GM12878 (cell line): ENCODE measurements around the gene SVEP1. TPM values are rescaled to one million over a fixed set of nuclear protein-coding genes. Genes with fewer than 3 reads are reported as not detected.

Source experiments
- ATAC-seq: fragments of 200-7000 bp; cut with Tn5 transposase; 3 replicates; pipeline ENCODE4 v1.9.1; 2020; ENCODE audit warnings: mild to moderate bottlenecking, moderate library complexity
- BruUV-seq: library from RNA; stranded (reverse); fragments of 400-500 nt; replicated peaks from 2 replicates; lab custom pipeline; 2021; lab: Mats Ljungman, UMichigan
- CTCF ChIA-PET: fragments of 300-600 bp; sonication (Branson Sonifier 250); formaldehyde crosslinking; extraction: SDS; loops from one replicate; lab custom pipeline; 2021; ENCODE audit warnings: inconsistent platforms; lab: Yijun Ruan, JAX
- POLR2A ChIA-PET: fragments of 350-600 bp; formaldehyde crosslinking; extraction: SDS; loops from one replicate; lab custom pipeline; 2021; ENCODE audit warnings: inconsistent platforms; lab: Charles Lee
- RAD21 ChIA-PET: fragments of 300-600 bp; sonication (Branson Sonifier 250); formaldehyde crosslinking; loops from one replicate; lab custom pipeline; 2023; ENCODE audit warnings: antibody characterized with exemption; ENCODE audit not compliant: unreplicated experiment; lab: Charles Lee
- SMC1A ChIA-PET: fragments of 300-600 bp; sonication (Branson Sonifier 250); formaldehyde crosslinking; loops from one replicate; lab custom pipeline; 2023; ENCODE audit not compliant: unreplicated experiment, uncharacterized antibody; lab: Charles Lee
- DNase-seq: peaks from one replicate; pipeline ENCODE4 v3.0.0-alpha.2; 2011; ENCODE audit warnings: low read depth, low spot score
- FAIRE-seq: peaks from 3 replicates; lab custom pipeline; 2011; peaks lifted over from hg19 to GRCh38; lab: Jason Lieb, UNC
- H2AFZ ChIP-seq: 2 replicates; pipeline ENCODE4 v1.6.0; 2011; ENCODE audit warnings: low read depth, low read length, control low read depth; ENCODE audit not compliant: control insufficient read depth
- H3K27ac ChIP-seq: 2 replicates; pipeline ENCODE4 v1.5.1; 2011; ENCODE audit warnings: control low read depth; ENCODE audit not compliant: control insufficient read depth, insufficient read depth
- H3K27me3 ChIP-seq, 2 experiments: replicated peaks in 1 of 2; 2 replicates each; pipeline versions ENCODE4 v1.6.0 to v1.6.1; 2011; ENCODE audit warnings: low read length in 1 of 2; ENCODE audit not compliant: control insufficient read depth in 2 of 2, insufficient read depth in 2 of 2
- H3K36me3 ChIP-seq, 2 experiments: 2 replicates each; pipeline ENCODE4 v1.5.1; 2011; ENCODE audit warnings: low read length in 1 of 2; ENCODE audit not compliant: control insufficient read depth in 2 of 2, insufficient read depth in 2 of 2
- H3K4me1 ChIP-seq: 2 replicates; pipeline ENCODE4 v1.6.1; 2011; ENCODE audit warnings: mild to moderate bottlenecking, low read length, moderate library complexity, mixed read lengths; ENCODE audit not compliant: control insufficient read depth, insufficient read depth
- H3K4me2 ChIP-seq: 2 replicates; pipeline ENCODE4 v1.6.0; 2011; ENCODE audit warnings: control low read depth; ENCODE audit not compliant: control insufficient read depth, insufficient read depth
- H3K4me3 ChIP-seq: fragments of 200-600 bp; sonication (generic); 2 replicates; pipeline ENCODE4 v1.5.1; 2016
- H3K79me2 ChIP-seq: 2 replicates; pipeline ENCODE4 v1.6.0; 2011; ENCODE audit warnings: low read length; ENCODE audit not compliant: control insufficient read depth, insufficient read depth
- H3K9ac ChIP-seq: 2 replicates; pipeline ENCODE4 v1.8.0; 2011; ENCODE audit warnings: low read length, control low read depth, mixed read lengths; ENCODE audit not compliant: control insufficient read depth, insufficient read depth
- H3K9me3 ChIP-seq: replicated peaks from 3 replicates; pipeline ENCODE4 v1.5.1; 2011; ENCODE audit warnings: mild to moderate bottlenecking, low read length; ENCODE audit not compliant: control insufficient read depth, insufficient read depth
- H4K20me1 ChIP-seq: 2 replicates; pipeline ENCODE4 v1.6.0; 2011; ENCODE audit not compliant: control insufficient read depth, insufficient read depth
- CHD2 ChIP-seq: IDR thresholded peaks from 2 replicates; pipeline ENCODE4 v1.6.1; 2011; ENCODE audit warnings: low read depth, low read length, improper control_type of control experiment, borderline replicate concordance
- E2F8 ChIP-seq: fragments of 450-650 bp; IDR thresholded peaks from 2 replicates; pipeline ENCODE4 v1.6.1; 2018; ENCODE audit warnings: mild to moderate bottlenecking, low read depth, moderate library complexity; ENCODE audit not compliant: partially characterized antibody
- HCFC1 ChIP-seq: fragments of 150-350 bp; IDR thresholded peaks from 2 replicates; pipeline ENCODE4 v1.6.1; 2014; ENCODE audit warnings: low read length
- MEF2A ChIP-seq: IDR thresholded peaks from 2 replicates; pipeline ENCODE4 v1.6.1; 2011; ENCODE audit warnings: low read depth, mild to moderate bottlenecking, low read length, moderate library complexity; ENCODE audit not compliant: insufficient read depth
- MLLT1 ChIP-seq: fragments of 450-650 bp; IDR thresholded peaks from 2 replicates; pipeline ENCODE4 v1.6.1; 2016; ENCODE audit warnings: mild to moderate bottlenecking
- NKRF ChIP-seq: fragments of 450-650 bp; conservative IDR thresholded peaks from 2 replicates; pipeline ENCODE4 v1.6.1; 2017; ENCODE audit warnings: mild to moderate bottlenecking, moderate library complexity
- SPI1 ChIP-seq: IDR thresholded peaks from 2 replicates; pipeline ENCODE4 v1.6.1; 2011; ENCODE audit warnings: low read depth, mild to moderate bottlenecking, low read length, moderate library complexity, borderline replicate concordance; ENCODE audit not compliant: insufficient read depth
- SRF ChIP-seq, 2 experiments: IDR thresholded peaks; 2 replicates each; pipeline ENCODE4 v1.6.1; 2011; ENCODE audit warnings: low read depth in 2 of 2, low read length in 2 of 2, mild to moderate bottlenecking in 1 of 2, moderate library complexity in 1 of 2
- WGBS: methylation state at CpG from one replicate; pipeline ENCODE4 v1.1.6; 2016; ENCODE audit warnings: low lambda C conversion rate; ENCODE audit not compliant: insufficient replicate concordance, insufficient coverage; ENCODE audit errors: missing lambda C conversion rate; 5-methylcytosine and 5-hydroxymethylcytosine counted together
- in situ Hi-C: fragments of 300-500 bp; cut with MboI; formaldehyde crosslinking; loops from 9 replicates; pipeline ENCODE4 v1.14.3; 2018; ENCODE audit warnings: mixed read lengths
- intact Hi-C: fragments of 100-400 bp; cut with micrococcal nuclease; formaldehyde crosslinking; loops from one replicate; pipeline ENCODE4 v1.14.2; 2022; ENCODE audit not compliant: unreplicated experiment
- polyA plus RNA-seq, 11 experiments: library from polyadenylated mRNA; depleted of rRNA in 4 of 11; unstranded in 6 of 11; stranded (reverse) in 5 of 11; fragments of >200 nt; fragmentation: Nextera tagmentation in 4 of 11; fragmentation: Illumina TruSeq in 1 of 11; extraction: Ambion mirVana in 4 of 11; extraction: Trizol in 1 of 11; gene quantifications; 1 replicate in 1 of 11; 2 replicates in 10 of 11; pipeline versions ENCODE4 v1.2.1 to v1.2.3, GENCODE V29; 2011 to 2016; ENCODE audit warnings: inconsistent platforms in 2 of 11, missing spikeins in 2 of 11, low read depth in 1 of 11
- total RNA-seq, 4 experiments: library from RNA; depleted of rRNA in 3 of 4; stranded (reverse); fragments of >200 nt in 3 of 4; fragmentation: Illumina TruSeq in 1 of 4; extraction: Trizol in 1 of 4; gene quantifications; 2 replicates each; pipeline versions ENCODE4 v1.2.1 to v1.2.3, GENCODE V29; 2013 to 2021

The SVEP1 gene
- total and polyA plus RNA-seq, 10 of the 15 experiments (the other 5 are each of a cell fraction or from before 2014, with no cell fraction given) = under 0.01 to 0.05 (median 0.01) TPM; not detected in 5

DNA sequence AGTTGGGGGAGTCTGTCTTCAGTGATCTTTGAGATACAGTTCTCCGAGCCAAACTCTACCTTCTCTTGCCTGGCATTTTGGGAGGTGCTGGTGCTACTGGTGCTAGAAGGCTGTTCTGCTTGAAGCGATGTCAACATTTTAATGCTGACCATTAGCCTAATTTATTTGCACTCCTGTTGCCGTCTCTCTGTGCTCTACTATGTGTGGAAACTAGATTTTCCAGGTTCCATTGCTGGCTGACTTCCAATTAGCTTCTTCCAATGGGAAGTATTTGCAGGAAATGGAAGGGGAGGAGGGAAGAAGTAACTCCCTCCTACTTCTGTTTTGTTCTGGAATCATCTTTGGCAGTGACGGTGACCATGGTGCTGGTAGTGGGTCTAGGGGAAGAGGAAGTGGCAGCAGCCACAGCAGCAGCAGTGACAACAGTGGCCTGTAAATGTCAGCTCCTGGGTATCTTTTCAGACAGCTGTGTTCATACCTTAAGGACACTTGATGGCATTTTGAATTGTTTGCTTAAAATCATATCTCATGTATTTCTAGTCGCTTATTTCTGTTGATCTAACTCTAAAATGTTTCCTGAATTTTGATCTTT, 249.8 kb downstream of the SVEP1 start:
- RAD21 ChIA-PET = interaction anchor here (0.5 kb wide), 1 partner anchor 37 kb away, joined by 4 read pairs; no protein-coding TSS in a partner anchor
- no peak for DNase-seq
- H4K20me1 ChIP-seq = no peaks in the 10 kb centered on the region
- SMC1A ChIA-PET = no interaction called here
- H3K36me3 ChIP-seq = no peaks in the 10 kb centered on the region
- H3K27ac ChIP-seq = no peak overlapping the region
- 57% methylated on average over 5 of the region's 5 CpGs for WGBS
- CTCF ChIA-PET = interaction anchor here (1.4 kb wide), 1 partner anchor 13 kb away, joined by 4 read pairs; no protein-coding TSS in a partner anchor
- no peaks in the 10 kb centered on the region for H3K9me3 ChIP-seq
- intact Hi-C loops (no loop called here), in situ Hi-C loops (no loop called here)
- POLR2A ChIA-PET = no interaction called here
- no peak for FAIRE-seq
- no peak overlapping the region for H2AFZ ChIP-seq
- no peaks in the 10 kb centered on the region for H3K27me3 ChIP-seq
- H3K4me2 ChIP-seq = no peak overlapping the region
- H3K4me1 ChIP-seq = peaks cover 4% of the 10 kb centered on the region; the same call in 1 of the 2 replicates
- no TSS peak for BruUV-seq
- 0 out of 3 replicates have a peak, but pooled peaks have one; percentile 31 for ATAC-seq
- H3K79me2 ChIP-seq = no peaks in the 10 kb centered on the region
- no peak overlapping the region for H3K9ac ChIP-seq
- H3K4me3 ChIP-seq = no peak overlapping the region
- no peak for TF ChIP-seq E2F8
- peak; percentile 42; the same call in 1 of the 2 replicates for TF ChIP-seq SPI1

DNA sequence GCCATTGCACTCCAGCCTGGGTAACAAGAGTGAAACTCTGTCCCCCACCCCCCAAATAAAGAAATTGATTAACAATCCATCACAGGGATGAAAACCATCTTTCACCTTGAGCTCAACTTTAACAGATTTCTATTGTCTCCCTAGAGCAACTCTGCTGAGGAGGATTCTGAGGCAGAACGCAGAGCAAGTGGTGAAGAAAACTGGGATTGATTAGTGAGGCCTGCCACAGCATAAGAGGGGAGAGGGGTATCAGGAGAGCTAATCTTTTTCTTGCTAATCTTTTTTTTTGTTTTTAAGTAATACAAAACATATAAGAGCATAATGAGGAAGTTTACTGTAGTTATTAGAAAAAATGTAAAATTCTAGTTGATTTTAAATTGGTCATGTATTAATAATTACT, 250.8 kb downstream of the SVEP1 start:
- Histone ChIP-seq H3K4me1 (no peaks in the 10 kb centered on the region), H3K36me3 (no peaks in the 10 kb centered on the region), H4K20me1 (no peaks in the 10 kb centered on the region), H3K9ac (no peak overlapping the region), H3K27me3 (no peaks in the 10 kb centered on the region), H3K4me3 (no peak overlapping the region), H3K79me2 (no peaks in the 10 kb centered on the region), H3K4me2 (no peak overlapping the region), H3K9me3 (no peaks in the 10 kb centered on the region), H3K27ac (no peak overlapping the region), H2AFZ (no peak overlapping the region)
- FAIRE-seq (no peak), ATAC-seq (no peak), DNase-seq (no peak)
- BruUV-seq = no TSS peak
- in situ Hi-C loops (no loop called here), intact Hi-C loops (no loop called here)
- WGBS = 0% methylated on average over 1 of the region's 1 CpG
- SMC1A ChIA-PET = no interaction called here
- TF ChIP-seq CHD2 (no peak), HCFC1 (no peak), MLLT1 (0 out of 2 replicates have a peak, but pooled peaks have one; percentile 45), MEF2A (no peak), NKRF (no peak), SRF (IDR thresholded peaks at IDR 0.05; ENCODE audit: low read depth in 2 of 2, low read length in 2 of 2) (0 out of 4 replicates have a peak, but pooled peaks of 1 of the 2 experiments have one; percentile 45)
- POLR2A ChIA-PET = no interaction called here
- RAD21 ChIA-PET = interaction anchor here (0.5 kb wide), 1 partner anchor 36 kb away, joined by 4 read pairs; no protein-coding TSS in a partner anchor
- CTCF ChIA-PET = no interaction called here
